HG03575 (cell line): Measurements from ENCODE around the gene FCN1.

Experiments used
- ATAC-seq: cut with Tn5 transposase; IDR thresholded peaks from one replicate; pipeline ENCODE4 v1.9.1; 2021; ENCODE audit not compliant: unreplicated experiment, insufficient number of reproducible peaks, low FRiP score; ENCODE audit errors: extremely low read depth

The FCN1 gene

DNA sequence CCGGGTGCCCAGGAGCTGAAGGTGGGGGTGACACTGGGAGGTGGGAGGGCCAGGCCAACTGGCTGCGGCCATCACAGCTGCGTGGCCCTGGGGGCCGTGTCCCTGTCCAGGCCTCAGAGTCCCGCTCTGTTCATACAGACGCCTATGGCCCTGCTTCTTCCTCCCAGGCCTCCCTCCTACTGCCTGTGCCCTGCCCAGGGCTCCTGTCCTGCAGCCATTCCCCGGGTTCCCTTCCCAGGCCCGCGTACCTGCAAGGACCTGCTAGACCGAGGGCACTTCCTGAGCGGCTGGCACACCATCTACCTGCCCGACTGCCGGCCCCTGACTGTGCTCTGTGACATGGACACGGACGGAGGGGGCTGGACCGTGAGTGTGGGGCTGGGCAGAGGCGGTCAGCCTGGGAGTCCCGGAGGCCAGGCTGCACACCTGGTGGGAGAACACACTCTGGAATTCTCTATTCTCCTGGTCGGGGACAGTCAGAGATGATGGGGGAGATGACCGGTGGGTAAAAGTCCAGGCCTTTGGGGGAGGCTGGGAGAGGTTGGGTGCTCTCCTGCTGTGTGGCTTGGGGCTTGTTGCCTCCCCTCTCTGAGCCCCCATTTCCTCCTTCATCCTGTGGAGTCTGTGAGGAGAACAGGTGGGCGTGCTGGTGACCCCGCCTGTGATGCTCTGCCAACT lies 32.6 kb downstream of the FCN1 start:
- ATAC-seq, result no peak

DNA sequence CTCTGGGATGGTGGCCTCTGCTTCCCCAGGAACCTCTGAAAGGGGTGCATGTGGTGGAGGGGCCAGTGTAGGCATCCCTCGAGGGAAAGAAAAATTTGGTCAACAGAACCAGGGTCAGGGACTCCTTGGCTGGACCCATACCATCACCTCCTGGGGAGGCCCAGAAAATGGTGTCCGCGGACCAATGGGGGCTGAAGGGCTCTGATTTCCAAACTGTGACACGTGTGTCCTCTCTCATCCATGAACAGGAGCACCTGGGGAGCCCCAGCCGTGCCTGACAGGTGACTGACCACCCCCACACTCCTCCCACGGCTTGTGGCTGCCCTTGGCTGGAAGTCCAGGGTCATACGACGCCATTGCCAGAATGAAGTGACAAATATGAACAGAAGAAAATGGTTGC lies 33.2 kb downstream of the FCN1 start:
- ATAC-seq, result no peak

DNA sequence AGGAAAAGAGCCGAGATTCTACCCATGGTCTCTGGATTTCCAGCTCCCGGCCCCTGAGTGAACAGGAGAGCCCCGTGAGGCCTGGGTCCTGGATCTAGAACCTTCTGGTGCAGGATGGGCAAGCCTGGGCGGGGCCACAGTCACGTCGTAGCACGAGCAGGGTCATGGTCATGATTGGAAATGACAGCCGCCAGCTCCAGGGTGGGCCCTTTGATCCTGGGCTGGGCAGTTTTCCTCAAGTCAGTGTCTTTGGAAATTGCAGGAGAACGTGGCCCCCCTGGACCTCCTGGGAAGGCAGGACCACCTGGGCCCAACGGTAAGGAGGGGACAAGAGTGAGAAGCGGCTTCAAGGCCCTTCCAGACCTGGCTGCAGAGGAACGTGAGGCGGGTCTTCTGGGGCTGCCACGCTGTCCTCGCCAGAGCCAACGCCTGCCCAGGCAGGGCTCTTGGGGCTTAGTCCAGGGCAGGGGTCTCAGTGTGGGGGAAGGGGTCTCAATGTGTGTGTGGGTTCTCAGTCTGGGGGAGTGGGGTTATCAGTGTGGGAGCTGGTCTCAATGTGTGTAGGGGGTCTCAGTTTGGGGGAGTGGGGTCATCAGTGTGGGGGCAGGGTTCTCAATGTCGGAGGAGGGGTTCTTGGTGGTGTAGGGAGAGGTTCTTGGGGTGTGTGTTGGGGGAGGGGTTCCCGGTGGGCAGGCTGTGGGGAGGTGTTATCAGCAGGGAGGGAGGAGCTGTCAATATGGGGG lies 34.5 kb downstream of the FCN1 start:
- ATAC-seq, result no peak

DNA sequence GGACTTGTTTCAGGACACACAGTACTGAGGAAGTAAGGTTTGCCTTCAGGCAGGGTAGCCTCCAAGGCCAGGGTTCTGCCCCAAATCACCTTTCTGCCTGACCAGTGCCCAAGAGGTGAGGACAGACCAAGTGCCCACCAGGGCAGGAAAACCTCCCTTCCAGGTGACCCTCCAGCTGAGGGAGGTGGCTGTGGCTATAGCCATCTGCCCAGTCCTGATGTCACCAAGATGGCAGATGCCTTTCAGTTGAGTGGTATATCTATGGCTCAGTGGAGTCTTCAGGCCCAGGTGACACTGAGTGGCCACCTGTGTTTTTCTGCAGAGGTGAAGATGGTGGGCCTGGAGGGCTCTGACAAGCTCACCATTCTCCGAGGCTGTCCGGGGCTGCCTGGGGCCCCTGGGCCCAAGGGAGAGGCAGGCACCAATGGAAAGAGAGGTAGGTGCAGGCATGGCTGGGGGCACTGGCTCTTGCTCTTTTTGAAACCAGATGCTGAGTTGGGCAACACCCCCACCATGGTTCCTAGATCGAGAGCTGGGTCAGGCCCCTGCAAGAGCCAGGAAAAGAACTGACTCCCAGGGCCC lies 35.4 kb downstream of the FCN1 start:
- no peak for ATAC-seq

DNA sequence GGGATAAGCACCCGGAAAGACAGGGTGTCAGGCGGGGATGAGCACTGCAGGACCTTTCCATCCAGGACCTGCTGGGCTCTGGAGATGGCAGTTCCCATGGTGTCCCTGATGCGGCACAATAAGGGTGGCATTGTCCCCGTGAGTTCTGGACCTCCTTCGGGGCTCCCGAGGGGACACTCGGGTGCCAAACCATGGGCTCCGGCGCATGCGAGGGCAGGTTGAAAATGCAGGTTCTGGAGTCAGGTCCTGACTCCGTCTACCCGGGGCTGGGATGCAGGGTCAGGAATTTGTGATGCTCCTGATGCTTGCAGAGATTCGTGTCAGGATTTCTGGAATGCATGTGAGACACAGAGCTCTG lies 36.4 kb downstream of the FCN1 start:
- no peak for ATAC-seq

DNA sequence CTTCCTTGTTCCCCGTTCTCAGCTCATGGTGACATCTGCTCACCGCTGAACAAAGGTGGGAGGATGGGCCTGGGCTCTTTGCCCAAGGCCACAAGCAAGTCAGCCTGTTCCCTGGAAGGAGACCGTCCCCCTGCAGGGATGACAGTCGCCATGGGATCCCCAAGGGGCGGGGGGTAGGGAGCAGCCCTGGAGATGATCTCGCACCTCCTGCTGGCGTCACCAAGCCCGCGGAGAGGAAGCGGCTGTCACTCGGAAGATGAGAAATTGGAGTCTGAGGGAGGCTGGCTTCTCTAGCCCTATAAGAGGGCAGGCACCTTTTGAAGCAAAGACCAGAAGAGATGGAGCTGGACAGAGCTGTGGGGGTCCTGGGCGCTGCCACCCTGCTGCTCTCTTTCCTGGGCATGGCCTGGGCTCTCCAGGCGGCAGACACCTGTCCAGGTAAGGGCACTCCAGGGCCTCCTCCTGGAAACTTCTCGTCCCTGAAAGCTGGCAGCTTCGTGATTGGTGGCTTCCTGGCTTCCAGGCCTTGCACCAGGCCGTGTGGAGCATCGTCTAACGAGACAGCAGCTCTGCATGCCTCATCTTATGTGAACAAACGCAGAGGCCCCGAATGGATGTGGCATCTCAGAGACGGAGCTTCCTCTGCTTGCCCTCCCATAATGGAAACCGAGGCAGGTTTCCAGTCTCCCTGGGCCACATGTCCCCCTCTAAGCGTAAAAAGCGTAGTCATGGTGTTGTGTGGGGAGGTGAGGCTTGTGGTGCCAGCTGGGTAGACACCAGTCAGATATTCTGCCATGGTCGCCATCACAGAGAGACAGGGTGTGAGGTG lies 37.0 kb downstream of the FCN1 start, which contains the start of gene FCN2:
FCN2 (plus strand) TSS at position 327 of the 829 bp plus-strand sequence; CDS start at position 339, 12 bp downstream.
- ATAC-seq, result no peak

DNA sequence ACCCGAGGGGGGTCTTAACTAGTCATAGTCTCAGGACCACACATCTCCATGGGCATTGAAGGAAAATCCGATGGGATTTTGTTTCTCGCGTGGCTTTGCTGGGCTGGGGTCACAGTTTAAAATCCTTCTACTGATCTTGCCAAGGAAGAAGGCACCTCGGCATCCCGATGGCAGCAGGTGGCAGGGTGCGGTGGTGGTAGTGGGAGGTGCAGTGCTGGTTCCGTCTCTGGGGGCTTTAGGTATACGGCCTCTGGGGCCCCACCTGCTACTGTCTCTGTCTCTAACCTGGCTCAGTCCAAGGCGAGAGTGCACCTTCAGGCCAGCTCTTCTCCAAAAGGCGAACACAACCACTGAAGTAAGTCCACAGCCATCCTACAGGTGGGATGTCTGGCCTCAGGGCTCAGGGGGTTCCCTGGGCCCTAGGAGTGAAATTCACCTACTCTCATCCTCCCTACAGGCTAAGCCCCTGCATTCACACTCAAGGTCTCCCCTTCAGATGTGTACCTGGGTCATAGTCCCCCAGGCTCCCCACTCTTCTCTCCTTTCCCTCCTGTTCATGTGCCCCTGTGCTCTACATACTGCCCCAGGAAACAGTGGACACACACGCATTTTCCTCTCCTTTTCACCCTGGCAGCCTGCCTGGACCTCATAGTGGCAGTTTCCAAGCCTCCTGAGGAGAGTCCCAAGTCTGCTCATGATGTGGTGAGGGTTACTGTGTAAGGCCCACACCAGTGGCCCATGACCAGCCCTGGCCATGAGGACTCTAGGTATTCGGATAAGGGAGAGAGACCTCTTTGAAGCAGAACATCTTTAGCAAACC lies 37.8 kb downstream of the FCN1 start:
- no peak for ATAC-seq

DNA sequence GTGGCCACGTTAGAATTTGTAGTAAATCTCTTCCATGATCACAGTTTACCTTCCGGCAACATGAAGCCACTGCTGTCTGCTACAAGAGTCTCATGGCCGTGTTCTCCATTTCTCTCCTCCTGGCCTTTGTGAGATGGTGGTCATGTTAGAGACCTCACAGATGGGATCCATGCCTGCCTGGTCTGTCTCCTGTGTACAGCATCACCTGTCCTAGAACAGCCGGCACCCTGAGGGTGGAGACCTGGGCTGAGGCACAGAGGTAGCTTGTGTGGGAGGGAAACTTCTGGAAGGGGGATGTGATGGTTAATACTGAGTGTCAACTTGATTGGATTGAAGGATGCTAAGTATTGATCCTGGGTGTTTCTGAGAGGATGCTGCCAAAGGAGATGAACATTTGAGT lies 40.2 kb downstream of the FCN1 start:
- no peak for ATAC-seq

DNA sequence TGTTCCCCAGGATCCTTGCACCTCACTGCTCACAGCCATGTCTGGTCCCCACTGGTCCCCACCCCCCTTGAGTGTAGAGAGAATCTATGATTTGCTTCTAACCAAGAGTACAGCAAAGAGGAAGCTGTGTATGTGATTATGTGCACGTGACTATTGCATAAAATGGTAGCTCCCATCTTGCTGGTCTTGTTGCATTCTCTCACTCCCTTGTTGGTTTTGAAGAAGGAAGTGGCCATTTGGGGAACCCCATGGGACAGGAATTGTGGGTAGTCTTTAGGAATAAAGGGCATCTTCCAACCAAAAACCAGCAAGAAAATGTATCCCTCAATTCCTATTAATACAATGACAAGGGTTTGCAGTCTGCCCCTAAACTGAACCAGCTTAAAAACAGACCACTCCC lies 42.3 kb downstream of the FCN1 start:
- ATAC-seq, result no peak

DNA sequence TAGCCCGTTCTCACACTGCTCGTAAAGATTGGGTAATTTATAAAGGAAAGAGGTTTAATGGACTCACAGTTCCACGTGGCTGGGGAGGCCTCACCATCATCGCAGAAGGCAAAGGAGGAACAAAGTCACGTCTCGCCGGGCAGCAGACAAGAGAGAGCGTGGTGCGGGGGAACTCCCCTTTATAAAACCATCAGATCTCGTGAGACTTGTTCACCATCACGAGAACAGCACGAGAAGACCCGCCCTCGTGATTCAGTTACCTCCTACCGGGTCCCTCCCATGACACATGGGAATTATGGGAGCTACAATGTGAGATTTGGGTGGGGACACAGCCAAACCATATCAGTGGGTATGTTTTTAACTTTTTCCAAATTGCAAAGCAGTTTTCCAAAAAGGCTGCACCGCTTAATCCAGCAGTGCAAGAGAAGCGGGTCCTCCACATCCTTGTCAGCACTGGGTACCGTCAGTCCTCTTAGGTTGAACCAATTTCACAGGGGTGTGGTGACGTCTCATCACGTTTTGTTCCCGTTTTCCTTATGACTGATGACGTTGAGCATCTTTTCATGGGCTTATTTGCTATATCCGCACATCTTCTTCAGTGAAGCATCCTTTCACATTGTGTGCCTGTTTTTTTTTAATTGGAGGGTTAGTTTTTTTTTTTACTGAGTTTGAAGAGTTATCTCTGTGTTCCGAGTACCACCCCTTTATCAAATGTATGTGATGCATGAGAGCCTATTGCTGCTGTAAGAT lies 45.1 kb downstream of the FCN1 start:
- ATAC-seq, result no peak

DNA sequence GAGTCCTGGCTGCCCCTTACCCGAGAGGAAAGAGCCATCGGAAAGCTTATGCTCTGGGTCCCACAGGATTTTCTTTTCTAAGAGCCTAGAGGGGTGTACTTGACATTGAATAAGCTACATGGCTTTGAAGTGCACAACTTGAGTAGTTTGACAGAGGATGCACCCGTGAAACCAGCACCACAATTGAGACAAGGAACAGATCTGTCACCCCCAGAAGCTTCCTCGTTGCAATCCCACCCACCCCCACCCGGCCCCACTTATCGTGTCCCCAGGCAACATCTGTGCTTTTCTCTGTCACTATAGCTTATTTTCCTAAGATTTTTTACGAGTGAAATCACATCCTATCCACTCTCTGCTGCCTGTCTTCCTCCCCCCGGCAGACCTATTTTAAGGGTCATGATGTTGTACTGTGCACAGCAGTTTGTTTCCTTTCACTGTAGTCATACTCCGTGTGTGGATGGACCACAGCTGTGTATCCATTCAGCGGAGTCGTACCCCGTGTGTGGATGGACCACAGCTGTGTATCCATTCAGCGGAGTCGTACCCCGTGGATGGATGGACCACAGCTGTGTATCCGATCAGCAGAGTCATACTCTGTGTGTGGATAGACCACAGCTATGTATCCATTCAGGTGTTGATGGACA lies 45.9 kb downstream of the FCN1 start:
- no peak for ATAC-seq

DNA sequence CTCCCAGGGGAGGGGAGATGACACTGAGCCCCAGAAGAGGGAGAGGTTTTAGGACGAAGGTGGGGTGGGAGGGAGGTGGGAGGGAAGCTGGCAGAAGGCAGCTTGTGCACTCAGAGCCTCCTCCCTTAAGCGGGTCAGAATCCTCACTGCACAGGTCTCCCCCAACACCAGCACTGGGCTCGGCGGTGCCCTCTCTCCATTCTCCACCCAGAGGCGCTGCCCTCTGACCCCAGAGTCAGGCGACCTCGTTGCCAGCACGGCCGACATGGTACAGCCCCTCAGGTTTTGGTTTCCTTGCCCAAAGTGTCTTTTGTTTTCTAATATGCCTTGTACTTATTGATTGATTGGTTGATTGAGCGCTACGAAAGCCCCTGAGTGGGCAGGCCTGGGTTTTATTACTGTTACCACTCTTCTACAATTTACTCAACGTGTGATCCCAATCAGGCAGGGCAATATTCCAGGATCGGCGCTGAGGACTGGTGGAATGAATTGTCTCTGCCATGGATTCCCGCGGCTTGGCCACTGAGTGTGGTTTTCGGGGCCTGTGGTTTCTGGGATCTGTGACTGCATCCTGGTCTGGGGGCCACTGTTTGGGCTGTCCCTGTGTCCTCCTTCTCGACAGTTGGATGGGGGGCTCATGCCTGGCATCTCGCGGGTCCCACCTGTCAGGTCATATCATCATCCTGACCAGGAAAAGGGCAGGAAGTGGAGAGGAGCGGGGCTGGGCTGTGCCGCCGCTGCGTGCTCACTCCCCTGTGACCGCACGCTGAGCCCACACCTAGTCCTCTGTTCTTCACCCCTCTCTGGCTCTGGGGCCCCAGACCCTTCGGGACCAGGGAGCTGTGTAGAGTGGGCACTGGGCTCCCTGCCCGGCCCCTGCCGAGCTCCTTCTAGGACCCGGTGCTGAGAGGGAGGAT lies 46.7 kb downstream of the FCN1 start:
- no peak for ATAC-seq

DNA sequence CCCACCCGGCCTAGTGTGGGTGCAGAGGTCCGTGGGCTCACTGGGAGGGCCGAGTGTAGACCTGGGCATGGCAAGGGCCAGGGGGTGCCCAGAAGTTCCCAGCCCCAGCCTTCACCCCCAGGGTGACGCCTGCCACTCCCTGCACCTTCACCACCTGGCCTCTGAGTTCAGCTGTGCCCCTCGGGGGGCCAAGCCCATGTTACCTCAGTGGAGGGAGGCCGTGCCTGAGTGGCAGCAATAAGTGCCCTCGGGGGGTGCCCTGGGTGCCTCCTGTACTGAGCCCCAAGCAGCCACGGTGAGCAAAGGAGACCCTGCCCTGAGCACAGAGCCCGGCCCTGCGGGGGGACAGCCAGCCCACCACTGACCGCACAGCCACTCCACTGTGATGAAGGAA lies 47.4 kb downstream of the FCN1 start:
- ATAC-seq, result no peak

DNA sequence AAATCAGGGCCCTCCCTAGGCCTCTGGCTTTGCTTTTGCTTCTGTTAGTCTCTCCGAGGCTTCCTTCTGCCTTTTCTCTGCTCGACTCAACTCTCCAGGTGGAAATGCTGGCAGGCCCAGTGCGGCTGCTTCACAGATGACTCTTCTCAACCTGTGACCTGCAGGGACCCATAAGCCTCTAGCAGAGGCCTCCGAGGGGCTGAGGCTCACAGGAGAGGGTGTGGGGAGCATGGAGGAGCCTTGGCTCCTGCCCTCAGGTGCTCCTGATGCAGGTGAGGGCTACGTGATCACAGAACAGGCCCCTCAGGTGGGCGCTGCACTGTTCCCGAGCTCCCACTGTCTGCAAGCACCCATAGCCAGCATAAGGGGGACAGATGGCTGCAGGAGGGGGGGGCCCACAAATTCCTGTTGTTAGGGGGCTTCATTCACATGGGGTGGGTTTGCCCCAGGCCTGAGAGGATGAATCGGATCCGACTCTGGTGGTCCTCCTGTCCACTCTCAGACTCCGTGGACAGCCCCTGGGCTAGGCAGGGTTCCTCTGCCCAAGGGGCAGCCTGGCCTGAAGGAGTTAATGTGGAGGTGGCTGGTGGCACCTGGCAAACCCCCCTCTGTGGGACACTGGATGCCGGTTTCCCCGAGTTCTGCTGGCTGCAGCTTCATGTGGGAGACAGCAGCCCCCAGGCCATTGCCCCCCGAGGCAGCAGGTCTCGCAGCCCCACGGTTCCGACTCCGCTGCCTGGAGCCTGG lies 48.0 kb downstream of the FCN1 start:
- ATAC-seq, result no peak

DNA sequence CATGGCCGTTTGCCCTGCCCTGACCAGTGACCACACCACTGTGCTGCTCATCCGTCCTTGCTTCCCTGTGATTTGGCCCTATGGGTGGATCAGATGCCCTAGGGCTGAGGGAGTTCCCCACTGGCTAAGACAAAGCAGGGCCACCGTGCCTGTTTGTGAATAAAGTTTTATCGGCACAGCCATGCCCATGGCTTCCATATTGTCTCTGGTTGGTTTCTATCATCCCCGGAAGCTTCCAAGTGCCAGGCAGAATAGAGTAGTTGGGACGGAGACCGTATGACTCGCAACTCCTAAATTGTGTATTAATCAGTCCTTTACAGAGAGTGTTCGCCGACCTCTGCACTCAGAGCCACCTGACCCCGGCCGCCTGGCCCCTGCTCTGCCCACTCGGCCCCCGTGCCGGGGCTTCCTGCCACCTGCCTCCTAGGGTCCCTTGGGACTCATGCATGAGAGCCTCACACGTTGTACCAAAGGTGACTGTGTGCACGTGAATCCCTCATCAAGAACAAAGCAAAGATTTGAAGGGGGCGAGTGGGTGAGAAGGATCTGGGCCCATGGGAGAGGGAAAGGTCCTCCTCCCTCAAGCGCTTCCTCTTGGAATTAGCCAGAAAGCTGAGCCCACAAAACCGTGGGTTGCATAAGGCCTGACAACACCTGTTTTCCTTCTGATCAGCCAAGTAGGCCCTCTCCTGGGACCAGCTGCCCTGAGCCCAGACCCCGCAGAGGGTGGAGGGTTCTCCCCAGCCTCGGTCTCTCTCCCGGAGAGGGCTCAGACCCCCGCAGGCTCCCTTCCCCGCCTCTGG lies 48.8 kb downstream of the FCN1 start:
- no peak for ATAC-seq
